Measurements from ENCODE around the gene RSPH6A. TPM values are rescaled to one million over a fixed set of nuclear protein-coding genes. Genes with fewer than 3 reads are reported as not detected.

Gene RSPH6A
- total RNA-seq, 4 donors from 2014 or later = not detected

DNA sequence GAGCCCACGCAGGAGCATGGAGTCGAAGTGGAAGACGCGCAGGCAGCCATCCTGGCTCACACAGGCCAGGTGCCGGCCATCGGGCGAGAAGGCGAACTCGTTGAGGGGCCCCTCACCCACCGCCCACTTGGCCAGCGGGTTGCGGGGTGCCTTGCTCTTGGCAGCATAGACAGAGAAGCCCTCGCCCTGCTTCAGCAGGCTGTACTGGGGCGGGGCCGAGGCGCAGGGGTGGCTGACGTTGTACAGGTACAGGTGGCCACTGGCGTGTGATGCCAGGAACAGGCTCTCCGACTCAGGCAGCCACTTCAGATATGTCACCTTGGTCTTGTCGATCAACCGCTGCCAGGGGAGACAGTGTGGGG lies 28.6 kb downstream of the RSPH6A start:
- DNase-seq (ENCODE audit: low spot score in 2 of 2) = no peak
- TF ChIP-seq, protein P1, sequence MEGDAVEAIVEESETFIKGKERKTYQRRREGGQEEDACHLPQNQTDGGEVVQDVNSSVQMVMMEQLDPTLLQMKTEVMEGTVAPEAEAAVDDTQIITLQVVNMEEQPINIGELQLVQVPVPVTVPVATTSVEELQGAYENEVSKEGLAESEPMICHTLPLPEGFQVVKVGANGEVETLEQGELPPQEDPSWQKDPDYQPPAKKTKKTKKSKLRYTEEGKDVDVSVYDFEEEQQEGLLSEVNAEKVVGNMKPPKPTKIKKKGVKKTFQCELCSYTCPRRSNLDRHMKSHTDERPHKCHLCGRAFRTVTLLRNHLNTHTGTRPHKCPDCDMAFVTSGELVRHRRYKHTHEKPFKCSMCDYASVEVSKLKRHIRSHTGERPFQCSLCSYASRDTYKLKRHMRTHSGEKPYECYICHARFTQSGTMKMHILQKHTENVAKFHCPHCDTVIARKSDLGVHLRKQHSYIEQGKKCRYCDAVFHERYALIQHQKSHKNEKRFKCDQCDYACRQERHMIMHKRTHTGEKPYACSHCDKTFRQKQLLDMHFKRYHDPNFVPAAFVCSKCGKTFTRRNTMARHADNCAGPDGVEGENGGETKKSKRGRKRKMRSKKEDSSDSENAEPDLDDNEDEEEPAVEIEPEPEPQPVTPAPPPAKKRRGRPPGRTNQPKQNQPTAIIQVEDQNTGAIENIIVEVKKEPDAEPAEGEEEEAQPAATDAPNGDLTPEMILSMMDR (IDR thresholded peaks at IDR 0.05) = no peak
- TF ChIP-seq POLR2A (IDR thresholded peaks at IDR 0.05) = no peak
- intact Hi-C loops (cut with DNase I; ENCODE audit: low total_unique reads) = no loop called here
- WGBS, 2 donors = 93% methylated on average over 21 of the region's 21 CpGs
- H3K4me3 ChIP-seq (ENCODE audit: low read depth, poor library complexity, severe bottlenecking) = no peak overlapping the region

DNA sequence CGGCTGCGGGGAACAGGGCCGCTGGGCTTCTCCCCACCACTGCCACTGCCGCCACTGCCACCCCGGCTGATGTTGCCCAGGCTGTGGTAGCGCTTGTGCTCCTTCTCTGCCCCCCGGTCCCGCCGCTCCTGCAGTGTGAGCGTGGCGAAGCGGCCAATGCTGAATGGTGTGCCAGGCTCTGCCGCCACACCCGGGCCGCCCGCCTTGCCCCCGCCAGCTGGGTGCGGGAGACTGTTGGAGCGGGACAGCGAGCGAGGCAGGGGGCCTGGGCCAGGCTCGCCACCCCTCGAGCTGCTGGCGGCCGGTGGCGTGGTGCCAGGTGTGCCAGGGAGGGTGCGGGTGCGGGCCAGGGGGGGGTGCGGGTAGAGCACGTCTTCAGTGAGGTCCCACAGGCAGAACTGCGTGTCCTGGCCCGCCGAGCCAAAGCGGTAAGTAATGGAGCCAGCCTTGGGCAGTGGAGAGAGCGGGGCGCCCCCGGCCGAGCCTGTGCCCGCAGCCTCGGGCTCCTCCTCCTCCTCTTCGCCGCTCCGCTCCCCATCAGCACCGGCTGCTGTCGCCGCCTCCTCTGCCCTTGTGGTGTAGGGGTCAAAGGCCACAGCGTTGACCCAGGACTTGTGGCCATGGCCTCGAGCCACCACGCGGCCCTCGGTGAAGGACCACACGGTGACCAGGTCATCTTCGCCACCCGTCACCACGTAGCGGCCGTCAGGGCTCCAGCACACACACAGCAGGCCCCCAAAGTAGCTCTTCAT lies 29.2 kb downstream of the RSPH6A start:
- H3K4me3 ChIP-seq (ENCODE audit: low read depth, poor library complexity, severe bottlenecking) = no peak overlapping the region
- WGBS, 2 donors = 78 to 88% methylated on average over 45 to 51 of the region's 57 CpGs
- TF ChIP-seq POLR2A (IDR thresholded peaks at IDR 0.05) = no peak
- TF ChIP-seq, protein P1 (IDR thresholded peaks at IDR 0.05) = no peak
- intact Hi-C loops (cut with DNase I; ENCODE audit: low total_unique reads) = no loop called here
- DNase-seq (ENCODE audit: low spot score in 2 of 2) = no peak

DNA sequence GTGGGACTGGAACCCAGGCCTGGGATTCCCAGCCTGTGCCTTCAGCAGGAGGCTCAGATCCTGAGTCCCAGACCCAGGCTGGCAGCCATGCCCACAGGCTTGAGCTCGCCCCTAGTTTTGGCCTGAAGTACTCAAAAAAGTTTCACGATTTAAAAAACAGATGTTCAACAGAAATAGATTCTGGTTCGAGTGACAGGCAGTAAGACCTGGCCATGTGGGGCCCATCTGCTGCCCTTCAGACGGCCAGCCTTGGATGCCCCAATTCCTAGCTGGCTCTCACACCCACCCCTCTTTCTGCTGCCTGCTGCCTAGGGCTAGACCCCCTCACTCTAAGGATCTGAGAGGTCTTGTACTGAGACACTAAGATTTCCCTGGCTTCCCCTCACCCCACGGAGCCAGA lies 30.0 kb downstream of the RSPH6A start:
- 50 to 59% methylated on average over 5 of the region's 5 CpGs for WGBS, 2 donors

DNA sequence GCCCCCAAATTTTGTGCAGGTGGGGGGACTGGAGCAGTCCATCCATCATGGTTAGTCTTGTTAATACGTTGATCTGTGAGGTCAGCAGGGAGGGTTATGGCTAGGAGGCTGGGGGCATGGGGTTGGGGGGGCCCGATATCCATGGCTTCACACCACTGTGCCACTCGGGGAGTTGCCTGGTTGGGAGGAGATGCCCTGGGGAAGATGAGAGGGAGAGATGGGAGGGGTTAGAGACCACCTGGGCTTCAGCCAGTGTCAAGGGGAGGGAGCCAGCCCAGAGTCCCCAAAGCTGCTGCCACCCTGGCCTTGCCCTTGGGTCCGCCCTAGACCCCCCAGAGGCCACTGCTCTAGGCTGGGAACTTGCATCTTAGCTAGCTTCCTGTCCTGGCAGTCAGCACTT lies 31.0 kb downstream of the RSPH6A start:
- no peak for DNase-seq (ENCODE audit: low spot score in 2 of 2)
- no peak for TF ChIP-seq POLR2A (IDR thresholded peaks at IDR 0.05)
- TF ChIP-seq, protein P1 (IDR thresholded peaks at IDR 0.05) = no peak
- no peak overlapping the region for H3K4me3 ChIP-seq (ENCODE audit: low read depth, poor library complexity, severe bottlenecking)
- WGBS, 2 donors = 60 to 76% methylated on average over 4 of the region's 4 CpGs
- intact Hi-C loops (cut with DNase I; ENCODE audit: low total_unique reads) = no loop called here

More for the DNA sequence above, 30.0 kb downstream of the RSPH6A start:
- intact Hi-C loops (cut with DNase I; ENCODE audit: low total_unique reads) = no loop called here
- DNase-seq (ENCODE audit: low spot score in 2 of 2) = no peak
- no peak overlapping the region for H3K4me3 ChIP-seq (ENCODE audit: low read depth, poor library complexity, severe bottlenecking)
- no peak for TF ChIP-seq POLR2A (IDR thresholded peaks at IDR 0.05)
- TF ChIP-seq, protein P1 (IDR thresholded peaks at IDR 0.05) = no peak

DNA sequence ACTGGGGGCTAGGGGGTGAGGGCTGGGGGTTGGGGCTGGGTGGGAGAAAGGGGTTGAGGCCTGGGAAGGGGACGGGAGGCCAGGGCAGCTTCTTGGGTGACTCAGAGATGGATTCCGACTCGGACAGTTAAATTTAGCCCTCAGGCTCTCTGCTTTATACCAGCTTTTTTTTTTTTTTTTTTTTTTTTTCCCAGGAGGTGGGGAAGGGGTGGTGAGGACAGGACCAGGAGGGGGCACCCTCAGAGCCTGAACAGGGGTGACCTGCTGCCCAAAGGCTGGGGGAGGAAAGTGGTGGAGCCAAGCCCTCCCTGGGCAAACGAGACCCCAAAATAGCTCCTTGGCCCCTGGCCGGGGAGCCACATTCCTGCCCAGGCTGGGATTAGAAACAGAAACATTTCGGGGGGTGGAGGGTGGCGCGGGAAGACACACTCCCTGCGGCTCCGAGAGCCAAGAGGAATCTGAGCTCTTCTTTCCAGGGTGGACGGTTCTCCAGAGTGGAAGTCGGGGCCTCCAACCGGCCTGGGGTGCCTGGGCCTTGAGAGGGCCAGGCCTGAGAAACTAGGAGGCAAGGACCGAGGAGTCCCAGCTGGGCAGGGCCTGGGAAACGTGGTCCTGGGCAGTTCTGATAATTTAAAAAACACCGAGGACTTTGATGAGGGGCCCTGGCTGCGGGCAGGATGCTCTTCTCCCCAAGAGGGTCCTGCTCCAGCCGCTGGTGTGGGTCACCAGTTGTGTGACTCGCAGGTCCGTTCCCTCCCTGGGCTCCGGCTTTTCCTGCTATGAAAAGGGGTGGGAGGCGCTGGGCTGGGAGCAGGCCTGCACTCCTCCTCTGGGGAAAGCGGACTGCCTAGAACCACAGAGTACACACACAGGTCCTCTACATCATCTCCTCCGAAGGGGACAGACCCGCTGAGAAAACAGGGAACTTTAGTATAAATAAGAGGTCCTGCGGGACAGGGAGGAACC lies 32.0 kb downstream of the RSPH6A start:
- no peak for DNase-seq (ENCODE audit: low spot score in 2 of 2)
- WGBS, 2 donors = 36 to 49% methylated on average over 24 to 26 of the region's 26 CpGs
- intact Hi-C loops (cut with DNase I; ENCODE audit: low total_unique reads) = no loop called here
- TF ChIP-seq, protein P1 (IDR thresholded peaks at IDR 0.05) = no peak
- no peak for TF ChIP-seq POLR2A (IDR thresholded peaks at IDR 0.05)
- H3K4me3 ChIP-seq (ENCODE audit: low read depth, poor library complexity, severe bottlenecking) = no peak overlapping the region

Data from lower leg skin (tissue), 4 donors.